Left hindlimb (tissue), 1 donor: ENCODE results near the gene MICU1.
"Not testable (repeated sequence)": the region's sequence is repeated elsewhere in the genome, so short reads cannot be mapped to it uniquely, and the experiment has no call there.

Experiments
- DNase-seq: peaks from one replicate; pipeline ENCODE4 v3.0.0-alpha.2; 2018

MICU1 gene

GRCh38 chr10:72550239-72550638 is 75.6 kb downstream of the MICU1 start:
- DNase-seq: no peak

- DNase-seq: no peak
Measured at GRCh38 chr10:72545546-72545945, 80.3 kb downstream of the MICU1 start.

GRCh38 chr10:72543855-72544254 is 82.0 kb downstream of the MICU1 start:
- DNase-seq: not testable (repeated sequence)

GRCh38 chr10:72542396-72542815 is 83.5 kb downstream of the MICU1 start:
- no peak for DNase-seq

- DNase-seq: no peak
Measured at GRCh38 chr10:72541337-72541736, 84.5 kb downstream of the MICU1 start.

GRCh38 chr10:72540193-72540807 is 85.6 kb downstream of the MICU1 start:
- DNase-seq: no peak

- DNase-seq: no peak
Measured at GRCh38 chr10:72539137-72539536, 86.7 kb downstream of the MICU1 start.

DNA sequence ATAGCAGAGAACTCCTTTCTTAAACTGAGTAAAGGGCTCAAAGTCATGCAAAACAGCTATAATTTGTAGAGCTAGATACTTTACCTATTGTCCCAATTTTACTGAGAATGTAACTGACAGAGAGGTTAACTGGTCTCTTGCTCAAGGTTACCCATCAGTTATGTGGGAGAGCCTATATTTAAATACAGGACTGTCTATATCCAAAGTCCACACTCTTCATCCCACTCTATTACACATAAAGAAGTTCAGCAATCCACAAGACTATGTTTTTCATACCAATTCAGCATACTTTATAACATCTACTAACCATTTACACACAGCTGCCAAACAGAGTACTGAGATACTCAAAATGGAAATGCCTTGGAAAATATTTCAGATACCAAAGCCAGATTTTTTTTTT is 100.2 kb downstream of the MICU1 start:
- no peak for DNase-seq

GRCh38 chr10:72525277-72525676 is 100.6 kb downstream of the MICU1 start:
- DNase-seq: no peak

- DNase-seq: no peak
Measured at GRCh38 chr10:72524489-72524888, 101.4 kb downstream of the MICU1 start.

GRCh38 chr10:72523932-72524396 is 101.9 kb downstream of the MICU1 start:
- DNase-seq: no peak

- no peak for DNase-seq
Measured at GRCh38 chr10:72523062-72523461, 102.8 kb downstream of the MICU1 start.

- DNase-seq: no peak
Measured at GRCh38 chr10:72517244-72517643, 108.6 kb downstream of the MICU1 start.

DNA sequence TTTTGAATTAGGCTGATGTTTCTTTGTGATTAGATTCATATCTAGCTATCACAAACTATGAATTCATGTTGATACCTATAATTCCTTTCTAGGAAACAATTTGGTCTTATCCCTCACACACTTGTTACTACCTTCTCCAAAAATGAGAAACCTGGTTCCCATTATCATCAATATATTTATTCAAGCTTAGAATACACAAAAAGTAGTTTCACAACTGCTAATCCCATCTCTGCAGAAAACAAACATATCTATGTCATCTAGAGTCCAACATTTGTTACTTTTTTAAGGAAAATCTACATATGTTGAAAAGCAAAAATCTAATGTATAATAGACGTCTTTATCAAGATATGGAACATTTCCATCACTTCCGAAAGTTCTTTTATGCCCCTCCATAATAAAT is 110.4 kb downstream of the MICU1 start:
- no peak for DNase-seq

GRCh38 chr10:72513910-72514309 is 112.0 kb downstream of the MICU1 start:
- DNase-seq: no peak

DNA sequence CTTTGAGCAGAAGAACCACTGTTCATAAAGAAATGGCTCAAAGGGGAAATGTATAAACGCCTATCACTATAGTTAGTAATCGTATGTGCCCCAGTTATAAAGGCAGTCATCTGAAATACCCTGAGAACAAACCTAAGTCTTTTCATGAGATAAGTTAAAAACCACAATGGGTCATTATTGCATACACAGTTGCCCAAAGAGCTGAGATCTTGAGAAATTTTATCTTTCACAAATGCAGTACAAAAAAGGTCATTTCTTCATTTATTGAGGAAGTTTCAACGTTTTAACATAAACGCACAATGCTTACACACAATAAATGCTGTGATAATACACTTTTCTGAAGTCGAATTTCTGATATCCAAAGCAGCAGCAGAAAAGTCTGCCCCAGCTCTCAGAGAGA is 114.4 kb downstream of the MICU1 start:
- no peak for DNase-seq

- DNase-seq: no peak
Measured at GRCh38 chr10:72509941-72510340, 115.9 kb downstream of the MICU1 start.

DNA sequence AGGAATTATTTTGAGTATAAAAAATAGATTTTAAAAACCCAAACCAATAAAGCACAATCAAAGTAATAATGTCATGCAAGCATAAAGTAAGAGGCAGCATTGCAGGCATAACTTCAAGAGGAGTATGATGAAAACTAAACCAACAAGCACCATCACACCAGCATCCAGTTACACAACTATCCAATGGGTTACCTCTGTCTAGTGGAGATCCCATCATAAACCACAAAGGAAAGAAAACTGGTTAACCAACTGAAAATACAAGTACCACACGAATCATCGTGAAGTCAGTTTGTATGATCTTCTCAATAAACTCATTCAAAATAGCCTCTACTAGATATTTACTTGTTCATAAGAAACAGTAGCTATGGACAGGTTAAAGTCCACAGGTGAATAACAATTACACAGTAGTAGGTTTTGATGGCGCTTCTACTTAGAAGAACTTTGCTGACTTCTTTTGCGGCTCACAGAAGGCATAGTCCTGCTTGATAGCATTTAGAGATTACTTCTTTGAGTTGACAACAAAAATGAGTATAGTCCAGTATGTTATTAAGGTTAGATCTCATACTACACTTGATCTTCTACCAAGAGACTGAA is 116.6 kb downstream of the MICU1 start:
- DNase-seq: no peak

GRCh38 chr10:72508033-72508432 is 117.8 kb downstream of the MICU1 start:
- no peak for DNase-seq

DNA sequence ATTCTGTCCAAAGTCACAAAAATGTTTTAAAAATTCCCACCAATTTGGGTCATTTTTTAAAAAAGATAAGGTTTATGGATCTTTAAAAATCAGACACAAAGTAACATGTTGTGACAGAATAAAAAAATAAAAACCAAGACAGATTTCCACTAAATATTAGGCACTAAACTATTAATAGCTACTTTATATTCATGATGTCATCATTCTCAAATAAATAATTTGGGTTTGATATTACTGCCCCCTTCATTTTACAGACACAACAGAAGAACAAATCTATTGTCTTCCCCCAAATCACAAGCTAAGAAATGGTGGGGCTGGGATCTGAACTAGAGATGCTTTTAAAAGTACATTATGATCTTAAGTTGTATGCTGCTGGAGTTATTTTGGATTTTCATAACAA is 119.4 kb downstream of the MICU1 start:
- no peak for DNase-seq

- DNase-seq: no peak
Measured at GRCh38 chr10:72505435-72505834, 120.4 kb downstream of the MICU1 start.

- DNase-seq: no peak
Measured at GRCh38 chr10:72503694-72504438, 122.0 kb downstream of the MICU1 start.

DNA sequence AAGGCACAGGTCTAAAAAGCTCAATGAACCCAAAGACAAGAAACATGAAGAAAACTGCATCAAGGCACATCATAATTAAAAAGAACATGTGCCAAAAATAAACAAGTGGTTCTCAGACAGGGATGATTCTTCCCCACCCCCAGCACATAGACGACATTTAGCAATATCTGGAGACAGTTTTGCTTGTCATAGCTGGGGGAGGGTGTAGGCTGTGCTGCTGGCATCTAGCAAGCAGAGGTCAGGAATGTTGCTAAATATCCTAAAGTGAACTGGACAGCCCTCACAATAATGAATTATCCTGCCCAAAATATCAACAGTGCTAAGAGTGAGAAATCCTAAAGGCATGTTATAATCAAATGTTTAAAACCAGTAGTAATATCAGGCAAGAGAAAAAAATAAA is 122.6 kb downstream of the MICU1 start:
- no peak for DNase-seq

- no peak for DNase-seq
Measured at GRCh38 chr10:72502581-72502980, 123.3 kb downstream of the MICU1 start.
